ENCODE measurements around the gene LIX1.

GRCh38 chr5:97112230-97112629 is 30.2 kb downstream of the LIX1 start:
- TF ChIP-seq CTCF (IDR thresholded peaks at IDR 0.05) (no peak), POLR2AphosphoS5 (IDR thresholded peaks at IDR 0.05) (no peak)
